Glomerular endothelial cell (primary cell): ENCODE measurements around the gene SORCS1. TPM values are rescaled to one million over a fixed set of nuclear protein-coding genes. Genes with fewer than 3 reads are reported as not detected.

ENCODE experiments used
- DNase-seq: peaks from one replicate; pipeline ENCODE4 v3.0.0-alpha.2; 2011; ENCODE audit warnings: low read depth, low spot score; ENCODE audit errors: extremely low read depth
- total RNA-seq: library from RNA; depleted of rRNA; stranded (reverse); fragments of >200 nt; gene quantifications from 2 replicates; pipeline ENCODE4 v1.2.3, GENCODE V29; 2015

SORCS1 gene
- total RNA-seq, 1 donor from 2014 or later: not detected

DNA sequence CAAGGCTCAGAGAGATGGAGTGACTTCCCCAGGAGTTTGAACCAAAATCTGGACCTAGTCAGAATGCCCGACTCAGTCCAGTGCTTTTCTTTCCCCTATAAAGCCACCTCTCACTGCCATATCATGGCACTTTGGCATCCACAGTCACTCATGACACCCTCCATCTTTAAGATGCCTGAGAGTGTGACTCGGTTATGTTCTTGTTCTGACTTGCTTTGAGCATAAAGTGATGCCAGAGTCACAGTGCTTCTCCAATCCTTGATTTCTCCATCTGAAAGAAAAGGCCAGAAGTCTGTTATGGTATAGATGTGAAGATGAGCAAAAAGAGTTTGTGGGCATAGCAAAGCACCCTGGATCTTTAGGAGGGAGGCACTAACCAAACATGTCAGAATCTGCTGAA, 538.1 kb downstream of the SORCS1 start:
- no peak for DNase-seq

DNA sequence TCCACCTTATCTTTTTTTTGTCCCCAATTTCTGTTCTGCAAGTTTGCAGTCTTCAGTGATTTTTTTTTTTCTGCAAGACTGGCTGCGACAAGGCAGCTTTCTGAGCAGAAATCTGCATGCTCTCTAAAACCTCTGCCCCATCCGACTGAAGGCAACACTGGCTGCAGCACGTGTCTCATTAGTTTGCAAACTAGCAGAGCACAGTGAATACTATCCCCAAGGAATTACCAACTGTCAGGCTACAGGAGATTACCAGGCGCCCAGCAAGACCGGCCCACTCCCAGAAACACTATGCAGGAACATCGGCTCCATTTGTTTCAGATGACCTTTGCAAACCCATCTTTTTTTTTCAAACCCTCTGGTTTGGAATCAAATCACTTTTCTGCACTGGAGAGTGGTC, 538.8 kb downstream of the SORCS1 start:
- no peak for DNase-seq

DNA sequence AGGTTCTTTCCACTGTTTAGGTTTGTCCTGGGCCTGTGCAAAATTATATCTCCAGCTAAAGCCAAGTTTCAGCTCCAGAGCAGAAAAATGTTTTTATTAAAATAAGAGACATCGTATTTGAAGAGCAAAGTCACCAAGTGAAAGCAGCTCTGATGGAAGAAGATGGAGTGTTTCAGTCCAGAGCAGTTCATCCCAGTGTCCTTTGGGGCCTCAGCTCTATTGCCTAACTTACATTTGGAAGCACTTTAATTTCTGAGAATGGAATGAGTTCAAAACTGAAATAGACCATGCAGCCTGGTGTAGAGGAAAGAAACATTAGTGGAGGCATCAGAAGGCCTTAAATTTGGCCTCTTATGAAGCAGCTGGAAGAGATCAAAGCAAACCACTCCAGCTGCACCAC, 545.2 kb downstream of the SORCS1 start:
- DNase-seq: no peak

DNA sequence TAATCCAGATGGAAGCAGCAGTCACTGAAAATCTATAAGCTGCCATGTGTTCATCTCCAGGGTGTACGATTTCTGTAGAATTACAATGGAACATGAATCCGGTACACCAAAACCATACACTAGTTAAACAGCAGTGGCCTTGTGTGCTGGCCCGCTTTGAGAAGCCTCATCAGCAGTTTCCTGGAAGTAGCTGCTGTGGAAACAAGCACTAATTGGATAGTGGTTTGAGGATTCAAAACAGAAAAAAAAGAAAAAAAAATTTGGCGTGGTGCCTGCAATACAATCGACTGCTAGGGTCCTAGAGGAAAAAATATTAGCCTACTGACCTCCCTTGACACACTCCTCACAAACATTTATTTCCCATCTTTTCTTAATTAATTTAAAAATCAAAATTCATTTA, 545.9 kb downstream of the SORCS1 start:
- no peak for DNase-seq

DNA sequence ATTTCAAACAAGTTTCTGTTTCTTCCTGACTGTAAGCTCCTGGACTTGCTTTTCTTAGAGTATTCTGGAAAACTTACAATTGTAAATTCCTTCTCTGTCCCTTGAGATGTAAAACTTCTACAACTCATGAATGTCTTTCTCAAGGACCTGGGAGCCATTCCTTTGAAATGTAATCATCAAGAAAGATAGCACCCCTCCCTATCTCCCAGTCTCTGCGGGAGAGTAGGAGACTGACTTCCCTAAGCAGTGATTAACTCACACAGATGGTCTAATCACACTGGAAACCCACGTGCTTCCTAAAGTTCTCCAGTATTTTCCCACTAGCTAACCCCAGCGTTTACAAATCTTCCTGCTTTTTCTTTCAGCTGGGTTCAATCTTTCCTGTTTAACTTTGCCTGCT, 549.4 kb downstream of the SORCS1 start:
- DNase-seq: no peak

DNA sequence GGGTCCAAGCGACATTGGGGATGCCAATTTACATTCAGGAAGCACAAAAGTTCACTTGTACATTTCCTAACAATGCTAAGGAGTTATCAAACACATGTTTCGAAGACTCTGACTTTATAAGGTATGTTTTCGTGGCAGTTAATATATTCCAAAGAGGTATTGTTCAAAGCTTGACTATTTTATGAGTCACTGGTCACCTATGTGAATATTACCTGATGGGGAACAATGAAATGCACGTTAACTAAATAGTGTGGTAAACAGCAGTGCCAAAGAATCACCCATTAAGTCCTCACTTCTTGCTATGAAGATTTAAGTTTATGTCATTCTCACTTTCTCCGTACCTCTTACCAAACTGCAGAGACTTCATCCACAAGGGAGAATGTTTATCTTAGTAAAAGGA, 550.2 kb downstream of the SORCS1 start:
- no peak for DNase-seq

DNA sequence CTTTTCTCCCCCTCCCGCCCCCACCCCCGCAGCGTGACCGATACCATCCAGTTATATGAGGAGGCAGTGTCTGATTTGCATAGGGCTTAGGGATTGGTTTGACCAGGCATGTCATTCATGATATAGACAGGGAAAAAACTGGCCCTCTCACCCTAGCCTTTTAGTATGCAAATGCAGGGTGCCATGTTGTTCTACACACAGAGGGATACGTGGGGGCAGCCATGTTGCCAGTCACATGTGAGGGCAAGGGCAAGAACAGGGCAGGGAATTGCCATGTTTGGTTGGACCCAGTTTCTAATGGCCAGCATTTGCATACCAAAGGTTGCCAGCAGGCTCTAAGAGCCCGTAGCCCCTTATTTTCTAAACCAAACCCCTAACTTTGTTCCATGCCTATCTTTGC, 552.1 kb downstream of the SORCS1 start:
- DNase-seq: no peak

DNA sequence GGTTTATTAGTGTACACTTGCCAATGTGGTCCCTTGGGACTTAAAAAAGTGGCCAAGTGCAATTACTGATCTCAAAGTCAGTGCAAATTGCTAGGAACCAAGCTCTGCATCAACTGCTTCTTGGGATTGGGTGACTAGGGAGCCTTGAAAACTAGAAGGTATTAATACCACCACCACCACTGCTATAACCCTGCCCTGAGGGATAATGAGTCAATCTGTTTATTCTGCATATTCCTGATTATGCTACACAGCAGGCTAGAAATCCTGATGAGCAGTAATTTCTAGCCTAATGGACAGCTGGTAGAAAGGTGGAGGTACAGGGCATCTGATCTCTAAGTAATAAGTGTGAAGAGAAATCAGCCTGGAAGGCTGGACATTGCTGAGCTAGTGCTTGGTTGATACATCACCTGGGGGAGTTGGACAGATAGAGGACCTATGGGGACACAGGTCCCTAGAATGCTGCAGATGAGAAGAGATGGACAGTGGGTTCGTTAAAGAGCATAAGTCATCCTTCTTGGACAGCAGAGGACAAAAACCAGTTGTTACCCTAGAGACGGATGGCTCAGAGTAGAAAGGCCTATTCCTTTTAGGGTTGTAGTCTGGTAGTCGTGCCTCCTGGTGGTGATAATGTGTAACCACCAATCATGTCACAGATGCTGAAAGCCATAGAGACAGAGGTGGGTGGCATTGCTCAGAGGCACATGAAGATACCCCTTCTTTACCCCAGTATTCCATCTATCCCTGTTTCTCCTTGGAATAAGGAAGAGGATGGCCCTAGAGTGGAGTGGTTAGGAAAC, 554.8 kb downstream of the SORCS1 start:
- DNase-seq: no peak

DNA sequence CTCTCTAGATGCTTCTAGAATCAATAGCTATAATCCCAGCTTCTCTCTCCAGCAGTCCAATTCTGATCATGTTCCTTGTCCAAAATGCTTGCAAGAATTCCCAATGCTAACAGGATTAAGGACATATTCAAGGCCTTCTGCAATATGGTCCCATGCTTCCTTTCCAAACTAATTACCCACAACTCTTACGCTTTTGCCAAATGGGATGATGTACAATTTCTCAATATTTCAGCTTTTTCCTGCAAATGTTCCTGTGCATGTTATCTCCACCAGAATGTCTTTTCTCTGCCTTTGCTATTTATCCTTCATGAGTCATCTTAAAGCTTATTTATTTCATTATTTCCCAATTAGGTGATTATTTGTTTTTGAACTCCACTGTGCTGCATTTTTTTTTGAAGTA, 556.4 kb downstream of the SORCS1 start:
- DNase-seq: no peak

DNA sequence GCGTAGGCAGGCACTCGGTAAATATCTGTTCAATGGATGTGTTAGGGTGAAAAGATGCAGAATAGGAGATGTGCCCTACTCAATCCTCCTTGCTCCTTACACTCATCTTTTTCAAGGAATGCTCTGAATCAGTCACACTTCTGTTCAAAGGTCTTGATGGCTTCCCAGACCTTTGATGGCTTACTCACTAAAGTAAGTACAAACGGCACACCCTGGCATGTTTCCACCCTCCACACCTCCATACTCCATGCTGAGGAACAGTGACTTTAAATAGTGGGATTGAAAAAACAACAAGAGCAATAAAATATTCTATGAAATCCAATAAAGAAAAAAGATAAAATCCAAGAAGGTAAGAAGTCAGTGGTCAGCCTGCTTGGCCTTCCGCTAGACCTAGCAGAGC, 569.2 kb downstream of the SORCS1 start:
- DNase-seq: no peak

DNA sequence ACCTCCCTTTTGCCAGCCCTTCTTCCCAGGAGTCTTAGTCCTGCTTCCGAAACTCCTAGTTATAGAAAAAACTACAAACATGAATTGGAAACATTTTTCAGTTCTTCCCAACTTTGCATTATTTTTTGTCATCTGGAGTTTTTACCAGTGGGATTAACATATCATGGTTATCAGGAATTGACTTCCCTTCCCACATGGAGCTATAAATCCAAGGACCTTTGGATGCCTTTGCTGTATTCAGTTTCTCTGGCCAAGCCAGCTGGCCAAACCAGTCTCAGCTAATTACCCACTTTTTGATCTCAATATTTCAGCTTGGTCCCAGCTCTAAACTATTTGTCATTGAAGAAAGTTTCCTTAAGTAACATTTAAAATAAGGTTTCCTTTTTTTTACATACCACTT, 570.6 kb downstream of the SORCS1 start:
- no peak for DNase-seq

DNA sequence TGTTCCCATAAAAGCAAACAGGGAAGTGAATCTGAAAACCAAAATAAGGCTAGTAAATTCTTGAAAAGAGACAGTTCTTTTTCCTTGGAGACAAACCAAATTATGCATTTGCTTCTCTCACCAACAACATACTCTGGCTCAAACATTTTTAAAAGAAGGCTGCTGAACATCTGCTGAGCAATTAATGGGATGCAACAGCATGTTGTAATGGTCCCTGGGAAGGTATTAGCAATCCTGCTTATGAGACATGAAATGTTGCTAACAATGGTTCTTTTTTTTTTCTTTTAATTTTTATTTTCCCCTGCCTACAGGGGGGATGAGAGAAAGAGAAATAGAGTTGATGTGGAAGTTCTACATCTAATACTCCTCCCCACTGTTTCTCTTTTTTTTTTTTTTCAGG, 572.1 kb downstream of the SORCS1 start:
- DNase-seq: no peak

DNA sequence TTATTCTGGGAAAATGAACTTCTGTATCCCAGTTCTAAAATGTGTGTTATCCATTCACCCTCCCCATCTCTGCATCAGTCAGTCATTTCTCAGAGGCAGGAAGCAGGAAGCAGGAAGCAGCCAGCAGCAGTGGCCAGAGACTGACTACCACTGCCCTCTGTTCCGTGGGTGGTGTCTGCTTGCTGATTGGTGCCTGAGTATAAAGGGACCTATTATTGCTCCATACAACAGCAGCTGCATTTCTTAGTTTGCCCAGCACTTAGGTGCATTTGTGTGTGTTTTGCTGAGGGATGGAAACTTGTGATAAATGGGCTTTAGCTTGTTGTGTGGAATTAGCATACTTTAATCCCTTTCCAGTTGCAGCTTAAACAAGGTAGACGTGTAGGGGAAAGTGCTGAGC, 582.2 kb downstream of the SORCS1 start:
- no peak for DNase-seq

DNA sequence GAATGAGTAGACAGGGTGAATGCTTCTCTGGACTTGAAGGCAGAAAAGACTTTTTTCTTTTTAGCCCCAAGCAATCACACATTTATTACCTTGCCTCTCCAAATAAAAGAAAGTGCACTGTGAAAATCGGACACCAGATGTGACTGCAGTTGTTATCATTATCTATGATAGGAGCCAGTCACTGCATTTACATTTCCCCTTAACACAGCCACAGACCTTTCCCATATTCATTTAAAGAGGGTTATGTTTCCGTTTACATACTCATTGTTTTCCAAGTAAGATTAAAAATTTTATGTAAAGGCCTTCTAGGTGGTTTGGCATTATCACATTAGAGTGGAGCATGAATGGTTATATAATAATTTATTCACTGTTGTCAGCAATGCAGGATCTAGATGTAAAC, 586.8 kb downstream of the SORCS1 start:
- no peak for DNase-seq

DNA sequence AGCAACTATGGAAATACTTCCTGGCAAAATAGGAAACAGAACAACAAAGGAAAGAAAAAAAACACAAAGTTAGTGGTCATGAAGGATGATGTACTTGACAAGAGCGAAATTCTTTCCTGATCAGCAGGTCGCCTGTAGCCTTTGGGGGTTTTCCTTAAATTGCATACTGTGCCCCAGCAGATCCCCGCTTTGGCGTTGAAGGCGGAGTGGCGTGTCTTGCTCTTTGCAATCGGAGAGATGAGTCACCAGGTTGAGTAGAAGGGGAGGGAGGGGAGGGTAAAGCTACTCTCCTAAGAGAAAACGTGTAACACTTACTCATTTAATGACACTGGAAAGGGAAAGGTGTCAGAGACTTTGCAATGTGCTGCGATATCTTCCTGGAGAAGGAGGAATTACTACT, 587.2 kb downstream of the SORCS1 start:
- DNase-seq: no peak

DNA sequence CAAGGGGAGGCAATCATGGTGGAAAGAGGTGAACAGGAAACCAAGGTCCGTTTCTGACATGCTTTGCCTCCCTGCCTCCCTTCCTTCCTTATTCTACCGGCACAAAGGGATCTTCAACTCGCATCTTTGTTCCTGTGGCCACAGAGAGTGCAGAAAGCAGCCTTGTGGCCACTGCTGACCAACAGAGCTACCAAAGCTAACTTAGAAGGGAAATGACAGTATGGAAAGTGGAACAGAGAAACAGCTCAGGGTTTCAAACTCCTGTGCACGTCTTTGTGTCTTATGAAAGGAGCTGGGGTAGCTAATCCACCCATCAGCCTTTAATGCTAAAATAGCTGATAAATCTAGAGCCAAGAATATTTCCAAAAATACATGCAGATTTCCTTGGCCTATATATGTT, 588.0 kb downstream of the SORCS1 start:
- DNase-seq: no peak

DNA sequence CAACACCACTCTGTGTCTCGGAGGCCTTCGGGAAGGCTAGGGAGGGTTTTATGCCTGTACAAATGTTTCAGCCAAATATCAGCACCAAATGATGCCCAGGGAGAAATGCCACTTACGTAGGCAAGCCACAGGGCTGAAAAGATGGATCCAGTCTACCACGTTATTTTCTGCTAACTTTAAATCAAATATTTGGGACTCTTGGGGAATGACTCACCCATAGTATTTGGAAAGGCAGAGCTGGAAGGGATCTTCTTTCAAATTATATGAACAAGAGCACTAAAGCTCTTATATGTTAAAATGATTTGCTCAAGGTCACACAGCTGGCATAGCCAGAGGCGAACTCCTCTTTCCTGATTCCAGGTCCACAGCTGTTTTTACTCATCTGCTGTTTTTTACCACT, 591.4 kb downstream of the SORCS1 start:
- no peak for DNase-seq

DNA sequence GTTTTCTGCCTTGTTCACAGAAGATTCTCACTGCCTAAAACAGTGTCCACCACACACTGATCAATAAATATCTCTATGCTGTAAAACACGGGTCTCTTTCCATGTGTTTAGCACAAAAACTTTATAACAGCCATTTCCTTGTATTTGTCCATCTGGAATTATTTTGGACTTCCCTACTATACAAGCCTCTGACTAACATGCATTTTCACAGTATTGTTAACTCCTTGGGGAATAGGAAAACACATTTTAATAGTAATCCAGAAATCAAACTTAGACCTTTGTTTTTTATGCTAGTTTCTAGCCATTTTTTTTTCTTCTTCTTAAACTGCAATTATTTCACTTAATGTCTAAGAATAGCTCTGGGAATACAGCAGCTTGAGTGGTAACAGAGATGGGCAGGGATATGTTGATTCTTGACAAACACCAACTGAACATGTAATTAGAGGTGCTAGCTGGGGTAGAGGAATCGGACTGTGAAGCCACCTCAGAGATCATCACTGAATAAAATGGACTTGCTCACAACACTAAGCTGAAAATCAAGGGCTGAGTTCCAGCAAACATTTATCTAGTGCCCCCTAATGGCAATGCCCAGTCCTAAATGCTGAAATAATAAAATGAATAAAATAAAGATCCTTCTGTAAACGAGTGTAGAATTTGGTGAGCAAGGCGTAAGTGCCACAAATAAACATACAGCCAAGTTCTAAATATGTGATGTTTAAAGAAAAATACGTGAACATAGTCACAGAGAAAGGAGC, 593.1 kb downstream of the SORCS1 start:
- DNase-seq: no peak

DNA sequence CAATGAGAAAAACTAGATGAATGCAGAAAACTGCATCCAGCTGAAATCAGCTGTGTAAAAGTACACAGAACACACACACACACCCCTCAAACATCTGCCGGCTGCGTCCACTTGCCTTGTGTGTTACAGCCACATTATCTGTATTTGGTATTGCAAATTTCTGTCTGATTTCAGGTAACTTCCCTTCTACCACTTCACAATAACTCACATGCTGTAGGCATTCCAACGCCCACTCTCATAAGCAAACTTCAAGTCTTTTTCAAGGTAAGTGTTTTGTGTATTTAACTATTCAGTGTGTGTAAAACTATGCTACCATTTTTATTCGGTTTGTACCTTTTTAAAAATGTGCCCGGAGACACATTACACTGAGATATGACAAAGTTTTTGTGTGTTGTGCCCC, 594.2 kb downstream of the SORCS1 start:
- no peak for DNase-seq

DNA sequence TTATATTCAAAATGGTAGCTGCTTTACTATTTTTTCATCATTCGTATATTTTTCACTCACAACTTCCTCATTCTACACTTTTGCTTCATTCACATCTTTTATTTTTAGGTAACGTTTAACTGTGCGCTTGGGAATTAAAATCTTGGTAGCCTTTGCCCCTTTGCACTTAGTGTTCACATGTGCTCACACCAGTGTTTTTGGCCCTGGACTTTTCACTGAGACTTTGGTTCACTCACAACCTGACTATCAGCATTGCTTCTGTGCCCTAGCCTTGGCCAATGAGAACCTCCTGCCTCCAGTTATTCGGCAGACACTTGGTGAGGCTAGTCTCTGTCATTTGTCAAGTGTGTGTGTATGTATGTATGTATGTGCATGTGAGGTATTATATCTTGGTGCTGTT, 596.9 kb downstream of the SORCS1 start:
- no peak for DNase-seq

DNA sequence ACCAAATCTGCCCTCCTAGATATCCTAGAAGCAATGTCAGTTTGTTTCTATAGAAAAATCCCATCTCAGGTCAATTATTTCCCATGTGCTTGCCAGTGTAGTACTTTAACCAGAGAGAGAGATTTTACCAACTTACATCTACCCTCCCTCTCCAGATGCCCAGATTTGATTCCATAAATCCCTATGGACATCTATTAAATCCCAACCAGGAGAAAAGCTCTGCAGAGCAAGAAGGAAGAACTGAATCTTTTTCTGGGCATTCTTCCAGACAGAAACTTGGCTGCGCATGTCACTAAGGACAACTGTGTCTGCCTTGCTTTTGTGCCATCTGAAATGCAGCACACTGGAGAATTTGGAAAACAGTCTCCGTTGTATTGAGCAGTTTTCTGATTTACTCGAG, 597.6 kb downstream of the SORCS1 start:
- no peak for DNase-seq

DNA sequence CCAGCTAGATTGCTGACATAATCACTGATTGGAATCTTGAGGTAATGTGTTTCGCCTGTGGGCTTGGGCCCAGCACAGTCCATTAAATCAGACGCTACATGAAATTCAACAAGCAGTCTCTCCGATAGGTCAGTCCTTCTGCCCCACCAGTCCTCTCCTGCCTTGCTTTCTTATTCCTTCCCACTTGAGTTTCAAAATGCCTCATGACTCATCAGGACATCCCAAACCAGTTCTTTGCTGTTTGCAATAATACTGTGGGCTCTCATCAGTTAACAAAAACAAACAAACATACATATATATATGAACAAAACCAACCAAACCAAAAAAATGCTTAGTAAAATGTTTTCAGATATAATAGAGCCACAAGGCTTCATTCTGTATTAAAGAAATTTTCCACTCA, 599.0 kb downstream of the SORCS1 start:
- no peak for DNase-seq
